CD14-positive monocyte (primary cell): Measurements from ENCODE around the gene EIF1. TPM values are rescaled to one million over a fixed set of nuclear protein-coding genes. Genes with fewer than 3 reads are reported as not detected.

Experiments used
- DNase-seq, 3 donors: peaks; one replicate each; pipeline ENCODE4 v3.0.0-alpha.2; 2011 to 2022
- H2AFZ ChIP-seq: 2 replicates; pipeline ENCODE4 v1.6.0; 2012; ENCODE audit warnings: mild to moderate bottlenecking, low read depth, low read length, inconsistent platforms; ENCODE audit not compliant: insufficient read depth, poor library complexity, severe bottlenecking
- H3K27ac ChIP-seq, 2 donors: 1 replicate in 1 of 2; 2 replicates in 1 of 2; pipeline ENCODE4 v1.5.1; 2012 to 2013; ENCODE audit warnings: low read length in 2 of 2, control low read depth in 1 of 2, inconsistent platforms in 1 of 2, low read depth in 1 of 2, mild to moderate bottlenecking in 1 of 2
- H3K27me3 ChIP-seq, 2 donors: one replicate each; pipeline versions ENCODE4 v1.6.0 to v1.6.1; 2011 to 2013; ENCODE audit warnings: low read length in 2 of 2; ENCODE audit not compliant: control insufficient read depth in 2 of 2, insufficient read depth in 2 of 2
- H3K36me3 ChIP-seq, 2 donors: replicated peaks in 1 of 2; 1 replicate in 1 of 2; 2 replicates in 1 of 2; pipeline versions ENCODE4 v1.5.1 to v1.6.1; 2012 to 2013; ENCODE audit warnings: low read length in 2 of 2, control low read depth in 1 of 2, inconsistent platforms in 1 of 2, mild to moderate bottlenecking in 1 of 2; ENCODE audit not compliant: insufficient read depth in 2 of 2, control insufficient read depth in 1 of 2
- H3K4me1 ChIP-seq, 2 donors: 1 replicate in 1 of 2; 2 replicates in 1 of 2; pipeline versions ENCODE4 v1.5.1 to v1.6.1; 2012 to 2013; ENCODE audit warnings: low read length in 2 of 2, control low read depth in 1 of 2, inconsistent platforms in 1 of 2, mild to moderate bottlenecking in 1 of 2, moderate library complexity in 1 of 2; ENCODE audit not compliant: insufficient read depth in 2 of 2, control insufficient read depth in 1 of 2
- H3K4me2 ChIP-seq: replicated peaks from 2 replicates; pipeline ENCODE3; 2012; ENCODE audit warnings: low read length, moderate library complexity, mild to moderate bottlenecking; ENCODE audit not compliant: poor library complexity, severe bottlenecking; ENCODE audit errors: extremely low read depth
- H3K4me3 ChIP-seq, 3 experiments: fragments of 200-600 bp in 1 of 3; sonication (generic) in 1 of 3; replicated peaks in 1 of 3; 1 replicate in 2 of 3; 2 replicates in 1 of 3; pipeline ENCODE4 v1.5.1; 2011 to 2013; ENCODE audit warnings: low read length in 3 of 3, mild to moderate bottlenecking in 3 of 3, control low read depth in 2 of 3, low read depth in 2 of 3, inconsistent platforms in 1 of 3, moderate library complexity in 1 of 3
- H3K79me2 ChIP-seq: 2 replicates; pipeline ENCODE4 v1.6.0; 2012; ENCODE audit warnings: mild to moderate bottlenecking, control low read depth, inconsistent platforms, low read length, moderate library complexity; ENCODE audit not compliant: insufficient read depth
- H3K9ac ChIP-seq: 2 replicates; pipeline ENCODE4 v1.6.0; 2017; ENCODE audit warnings: low read length, mild to moderate bottlenecking; ENCODE audit not compliant: insufficient read depth, poor library complexity, severe bottlenecking
- H3K9me3 ChIP-seq, 2 donors: replicated peaks in 1 of 2; 1 replicate in 1 of 2; 2 replicates in 1 of 2; pipeline versions ENCODE4 v1.5.1 to v1.6.1; 2012 to 2013; ENCODE audit warnings: low read length in 2 of 2, control low read depth in 1 of 2; ENCODE audit not compliant: control insufficient read depth in 1 of 2, insufficient read depth in 1 of 2
- H4K20me1 ChIP-seq: 2 replicates; pipeline ENCODE4 v1.6.0; 2012; ENCODE audit warnings: mild to moderate bottlenecking, low read length, control low read depth, moderate library complexity; ENCODE audit not compliant: insufficient read depth
- H3K27ac Mint-ChIP-seq, 7 donors: one replicate each; pipeline ENCODE4 v1.8.0; 2020; ENCODE audit warnings: mild to moderate bottlenecking in 7 of 7, mixed read lengths in 7 of 7, moderate library complexity in 6 of 7, inconsistent platforms in 2 of 7
- H3K27me3 Mint-ChIP-seq, 3 donors: one replicate each; pipeline ENCODE4 v1.8.0; 2021 to 2022; ENCODE audit warnings: low read depth in 3 of 3, mild to moderate bottlenecking in 3 of 3, mixed read lengths in 3 of 3, moderate library complexity in 3 of 3, inconsistent platforms in 1 of 3
- H3K36me3 Mint-ChIP-seq, 2 donors: one replicate each; pipeline ENCODE4 v1.8.0; 2020; ENCODE audit warnings: mixed read lengths in 2 of 2, inconsistent platforms in 1 of 2, mild to moderate bottlenecking in 1 of 2
- H3K4me1 Mint-ChIP-seq: one replicate; pipeline ENCODE4 v1.8.0; 2020; ENCODE audit warnings: mild to moderate bottlenecking, mixed read lengths
- H3K4me3 Mint-ChIP-seq, 2 donors: one replicate each; pipeline ENCODE4 v1.8.0; 2020; ENCODE audit warnings: mild to moderate bottlenecking in 2 of 2, mixed read lengths in 2 of 2, moderate library complexity in 1 of 2
- H3K9me3 Mint-ChIP-seq, 7 donors: one replicate each; pipeline ENCODE4 v1.8.0; 2020 to 2022; ENCODE audit warnings: mixed read lengths in 7 of 7, mild to moderate bottlenecking in 6 of 7, moderate library complexity in 6 of 7, inconsistent platforms in 2 of 7
- CTCF ChIP-seq: fragments of 200-600 bp; IDR thresholded peaks from one replicate; pipeline ENCODE4 v1.8.0; 2022; ENCODE audit warnings: antibody characterized with exemption, mild to moderate bottlenecking
- WGBS: methylation state at CpG from one replicate; pipeline ENCODE4 v1.1.5; 2013; ENCODE audit warnings: missing lambda C conversion rate; ENCODE audit not compliant: insufficient coverage; 5-methylcytosine and 5-hydroxymethylcytosine counted together
- intact Hi-C, 2 donors: fragments of 100-400 bp; cut with micrococcal nuclease; formaldehyde crosslinking; loops; one replicate each; pipeline versions ENCODE4 v1.15.0 to v1.15.1; 2023
- polyA plus RNA-seq, 3 donors: library from polyadenylated mRNA; depleted of rRNA in 1 of 3; unstranded in 2 of 3; stranded (reverse) in 1 of 3; fragments of 300-500 nt in 2 of 3; fragments of >200 nt in 1 of 3; fragmentation: Illumina TruSeq in 2 of 3; gene quantifications; 1 replicate in 2 of 3; 2 replicates in 1 of 3; pipeline ENCODE4 v1.2.3, GENCODE V29; 2012 to 2021

Gene EIF1
- polyA plus RNA-seq, 3 donors = 1,176 to 1,536 (median 1,425) TPM

- peak overlapping the region; percentile 96 for H2AFZ ChIP-seq
- no peak overlapping the region for H3K27ac ChIP-seq
- Mint-ChIP-seq H3K9me3 (peaks cover 0 to 2% (median 0%) of the 10 kb centered on the region in 7 donors), H3K27me3 (peaks cover 17 to 18% (median 18%) of the 10 kb centered on the region in 3 donors), H3K4me1 (peaks cover 32% of the 10 kb centered on the region), H3K4me3 (peak overlapping the region in 1 of 2 donors; percentile 93), H3K36me3 (no peaks in the 10 kb centered on the region), H3K27ac (no peak overlapping the region)
- H3K4me1 ChIP-seq = peaks cover 33 to 36% of the 10 kb centered on the region in 2 donors
- WGBS = 82% methylated on average over 4 of the region's 15 CpGs
- peak overlapping the region; percentile 87 for H3K4me2 ChIP-seq
- no peaks in the 10 kb centered on the region for H3K27me3 ChIP-seq
- H3K9ac ChIP-seq = peak overlapping the region; percentile 56
- no peaks in the 10 kb centered on the region for H3K79me2 ChIP-seq
- intact Hi-C loops = loop anchor here (5.0 to 10.0 kb wide), 5 partner anchors 118 to 848 kb away; no protein-coding TSS in a partner anchor
- no peaks in the 10 kb centered on the region for H4K20me1 ChIP-seq
- H3K9me3 ChIP-seq = no peaks in the 10 kb centered on the region
- H3K36me3 ChIP-seq = no peaks in the 10 kb centered on the region
- TF ChIP-seq CTCF = no peak
- H3K4me3 ChIP-seq = peak overlapping the region in 2 of 3 experiments; percentile 45 to 73
- DNase-seq = no peak
Observed at GRCh38 chr17:41664587-41665565, 23.8 kb upstream of the EIF1 start.

- Mint-ChIP-seq H3K27ac (peak overlapping the region; percentile 68 to 93 (median 87)), H3K4me1 (peaks cover 32% of the 10 kb centered on the region), H3K27me3 (peaks cover 16 to 18% (median 17%) of the 10 kb centered on the region in 3 donors), H3K36me3 (no peaks in the 10 kb centered on the region), H3K4me3 (peak overlapping the region; percentile 81 to 93), H3K9me3 (peaks cover 0 to 2% (median 0%) of the 10 kb centered on the region in 7 donors)
- Histone ChIP-seq H4K20me1 (no peaks in the 10 kb centered on the region), H3K4me3 (peak overlapping the region; percentile 18 to 73 (median 45)), H3K4me1 (peaks cover 33 to 36% of the 10 kb centered on the region in 2 donors), H3K4me2 (peak overlapping the region; percentile 87), H3K27ac (peak overlapping the region; percentile 34 to 47), H3K79me2 (no peaks in the 10 kb centered on the region), H3K36me3 (no peaks in the 10 kb centered on the region), H3K9me3 (no peaks in the 10 kb centered on the region), H2AFZ (peak overlapping the region; percentile 96), H3K9ac (peak overlapping the region; percentile 56), H3K27me3 (no peaks in the 10 kb centered on the region)
- intact Hi-C loops = loop anchor here (5.0 to 10.0 kb wide), 3 partner anchors 171 to 848 kb away; no protein-coding TSS in a partner anchor
- DNase-seq = peak; percentile 72 to 83 (median 80)
- WGBS = 4% methylated on average over 31 of the region's 39 CpGs
- TF ChIP-seq CTCF = peak; percentile 95
Observed at GRCh38 chr17:41665566-41666236, 23.0 kb upstream of the EIF1 start.
